H1 (cell line): ENCODE results near the gene HIVEP2. TPM values are rescaled to one million over a fixed set of nuclear protein-coding genes. Genes with fewer than 3 reads are reported as not detected.

Experiments used
- CTCF ChIA-PET: fragments of 300-600 bp; sonication (Branson Sonifier 250); formaldehyde crosslinking; loops from one replicate; lab custom pipeline; 2021; ENCODE audit not compliant: partially characterized antibody; lab: Charles Lee
- POLR2A ChIA-PET: fragments of 300-600 bp; sonication (Branson Sonifier 250); formaldehyde crosslinking; loops from one replicate; lab custom pipeline; 2021; ENCODE audit warnings: inconsistent platforms; ENCODE audit not compliant: partially characterized antibody; lab: Charles Lee
- DNase-seq, 2 experiments: peaks; one replicate each; pipeline versions ENCODE4 v3.0.0 to v3.0.0-alpha.2; 2010 to 2022; ENCODE audit warnings: low spot score in 2 of 2, low read depth in 1 of 2, mixed read lengths in 1 of 2
- FAIRE-seq: peaks from 2 replicates; lab custom pipeline; 2011; peaks lifted over from hg19 to GRCh38; lab: Jason Lieb, UNC
- H2AFZ ChIP-seq: 2 replicates; pipeline ENCODE4 v1.8.1; 2012; ENCODE audit warnings: low read length, inconsistent platforms
- H2AK5ac ChIP-seq: 2 replicates; pipeline ENCODE4 v1.6.1; 2013; ENCODE audit warnings: low read depth, low read length
- H2BK120ac ChIP-seq: replicated peaks from 2 replicates; pipeline ENCODE3; 2013; ENCODE audit warnings: low read depth, low read length, inconsistent platforms
- H2BK12ac ChIP-seq: 2 replicates; pipeline ENCODE4 v1.6.1; 2013; ENCODE audit warnings: low read depth, low read length
- H2BK15ac ChIP-seq: 2 replicates; pipeline ENCODE4 v1.6.1; 2013; ENCODE audit warnings: low read length
- H2BK20ac ChIP-seq: 2 replicates; pipeline ENCODE4 v1.6.1; 2013; ENCODE audit warnings: low read length
- H2BK5ac ChIP-seq: 2 replicates; pipeline ENCODE4 v1.6.1; 2013; ENCODE audit warnings: low read depth, low read length
- H3K14ac ChIP-seq: 2 replicates; pipeline ENCODE4 v1.6.1; 2013; ENCODE audit warnings: inconsistent platforms; ENCODE audit not compliant: insufficient read length
- H3K18ac ChIP-seq: 2 replicates; pipeline ENCODE4 v1.6.1; 2013; ENCODE audit warnings: low read length; ENCODE audit errors: extremely low read depth
- H3K23ac ChIP-seq: 2 replicates; pipeline ENCODE4 v1.6.1; 2013; ENCODE audit warnings: inconsistent platforms; ENCODE audit not compliant: insufficient read length
- H3K23me2 ChIP-seq: 2 replicates; pipeline ENCODE4 v1.6.1; 2013; ENCODE audit warnings: low read depth, low read length
- H3K27ac ChIP-seq: 2 replicates; pipeline ENCODE4 v1.6.1; 2011; ENCODE audit warnings: low read depth, low read length, inconsistent platforms
- H3K27me3 ChIP-seq, 4 experiments: replicated peaks in 1 of 4; 1 replicate in 1 of 4; 2 replicates in 3 of 4; pipeline versions ENCODE4 v1.6.1 to v1.8.1; 2011 to 2013; ENCODE audit warnings: low read length in 3 of 4, mild to moderate bottlenecking in 3 of 4, inconsistent platforms in 2 of 4, mixed read lengths in 2 of 4, moderate library complexity in 1 of 4; ENCODE audit not compliant: control insufficient read depth in 3 of 4, insufficient read depth in 3 of 4; ENCODE audit errors: extremely low read depth in 1 of 4
- H3K36me3 ChIP-seq, 4 experiments: 2 replicates each; pipeline versions ENCODE4 v1.6.1 to v1.8.1; 2011 to 2013; ENCODE audit warnings: mild to moderate bottlenecking in 4 of 4, low read length in 3 of 4, moderate library complexity in 2 of 4, control low read depth in 1 of 4, inconsistent platforms in 1 of 4; ENCODE audit not compliant: insufficient read depth in 4 of 4, control insufficient read depth in 2 of 4
- H3K4ac ChIP-seq: replicated peaks from 2 replicates; pipeline ENCODE3; 2013; ENCODE audit warnings: low read length, low read depth, mixed read lengths, inconsistent platforms; ENCODE audit not compliant: insufficient read length
- H3K4me1 ChIP-seq, 4 experiments: replicated peaks in 1 of 4; 1 replicate in 1 of 4; 2 replicates in 3 of 4; pipeline versions ENCODE4 v1.6.1 to v1.8.1; 2011 to 2013; ENCODE audit warnings: low read length in 3 of 4, inconsistent platforms in 2 of 4, mixed read lengths in 1 of 4; ENCODE audit not compliant: insufficient read depth in 4 of 4, control insufficient read depth in 3 of 4
- H3K4me2 ChIP-seq, 2 experiments: 2 replicates each; pipeline versions ENCODE4 v1.6.1 to v1.8.1; 2011 to 2013; ENCODE audit warnings: low read depth in 2 of 2, low read length in 2 of 2, control low read depth in 1 of 2, inconsistent platforms in 1 of 2, mild to moderate bottlenecking in 1 of 2; ENCODE audit not compliant: insufficient read depth in 1 of 2
- H3K4me3 ChIP-seq, 4 experiments: fragments of 200-600, 300-600 bp in 1 of 4; sonication (generic), shearing (Covaris generic), sonication (Bioruptor Twin) in 1 of 4; 2 replicates each; pipeline versions ENCODE4 v1.5.1 to v1.8.1; 2011 to 2016; ENCODE audit warnings: low read length in 4 of 4, low read depth in 3 of 4, control low read depth in 2 of 4, inconsistent platforms in 2 of 4, mild to moderate bottlenecking in 2 of 4, mixed read lengths in 1 of 4, moderate library complexity in 1 of 4; ENCODE audit not compliant: insufficient read depth in 2 of 4; ENCODE audit errors: extremely low read depth in 1 of 4
- H3K56ac ChIP-seq: replicated peaks from 2 replicates; pipeline ENCODE3; 2013; ENCODE audit warnings: low read depth, mild to moderate bottlenecking, mixed read lengths, low read length, inconsistent platforms; ENCODE audit not compliant: insufficient read length
- H3K79me1 ChIP-seq: 2 replicates; pipeline ENCODE4 v1.6.1; 2013; ENCODE audit warnings: low read depth, low read length, control low read depth
- H3K79me2 ChIP-seq, 2 experiments: 2 replicates each; pipeline versions ENCODE4 v1.6.1 to v1.8.1; 2012 to 2013; ENCODE audit warnings: low read length in 2 of 2, mild to moderate bottlenecking in 2 of 2, inconsistent platforms in 1 of 2; ENCODE audit not compliant: insufficient read depth in 2 of 2, control insufficient read depth in 1 of 2
- H3K9ac ChIP-seq, 4 experiments: replicated peaks in 1 of 4; 1 replicate in 1 of 4; 2 replicates in 3 of 4; pipeline versions ENCODE4 v1.6.1 to v1.8.1; 2011 to 2013; ENCODE audit warnings: low read depth in 3 of 4, low read length in 3 of 4, control low read depth in 2 of 4, mild to moderate bottlenecking in 2 of 4, moderate library complexity in 2 of 4, inconsistent platforms in 1 of 4; ENCODE audit errors: extremely low read depth in 1 of 4
- H3K9me3 ChIP-seq, 2 experiments: 2 replicates each; pipeline versions ENCODE4 v1.6.1 to v1.8.1; 2012 to 2013; ENCODE audit warnings: mild to moderate bottlenecking in 2 of 2, moderate library complexity in 2 of 2, control low read depth in 1 of 2, inconsistent platforms in 1 of 2, low read depth in 1 of 2, low read length in 1 of 2, mixed read lengths in 1 of 2; ENCODE audit not compliant: insufficient read depth in 2 of 2
- H4K20me1 ChIP-seq, 2 experiments: replicated peaks in 1 of 2; 2 replicates each; pipeline versions ENCODE3 to v1.8.1; 2011 to 2013; ENCODE audit warnings: inconsistent platforms in 2 of 2, low read length in 2 of 2, mild to moderate bottlenecking in 1 of 2; ENCODE audit not compliant: insufficient read depth in 2 of 2, control insufficient read depth in 1 of 2
- H4K5ac ChIP-seq: 2 replicates; pipeline ENCODE4 v1.6.1; 2013; ENCODE audit warnings: low read length, low read depth, mixed read lengths, inconsistent platforms; ENCODE audit not compliant: insufficient read length
- H4K8ac ChIP-seq: 2 replicates; pipeline ENCODE4 v1.8.0; 2013; ENCODE audit warnings: mild to moderate bottlenecking, moderate library complexity, low read length, inconsistent platforms; ENCODE audit not compliant: insufficient read depth; ENCODE audit errors: extremely low read depth
- H4K91ac ChIP-seq: replicated peaks from 2 replicates; pipeline ENCODE3; 2013; ENCODE audit warnings: low read length, mixed read lengths, inconsistent platforms; ENCODE audit not compliant: insufficient read length
- BRCA1 ChIP-seq: IDR thresholded peaks from 2 replicates; pipeline ENCODE4 v1.6.1; 2012; ENCODE audit warnings: low read depth, low read length, improper control_type of control experiment
- CBX8 ChIP-seq: fragments of 300-800, 300-1000 bp; sonication (generic); IDR thresholded peaks from 2 replicates; pipeline ENCODE4 v1.7.1; 2016; ENCODE audit warnings: low read depth, low read length, borderline replicate concordance
- CEBPB ChIP-seq: IDR thresholded peaks from 2 replicates; pipeline ENCODE4 v1.6.1; 2012; ENCODE audit warnings: low read depth, low read length
- FOSL1 ChIP-seq: IDR thresholded peaks from 2 replicates; pipeline ENCODE4 v1.6.1; 2011; ENCODE audit warnings: mild to moderate bottlenecking, low read depth, low read length, moderate library complexity; ENCODE audit not compliant: insufficient read depth
- RBBP5 ChIP-seq: IDR thresholded peaks from 2 replicates; pipeline ENCODE4 v1.7.1; 2012; ENCODE audit warnings: low read depth, mild to moderate bottlenecking, inconsistent platforms, low read length, moderate library complexity, borderline replicate concordance
- TBP ChIP-seq: IDR thresholded peaks from 2 replicates; pipeline ENCODE4 v1.6.1; 2011; ENCODE audit warnings: low read depth, low read length, improper control_type of control experiment
- polyA plus RNA-seq, 7 experiments: library from polyadenylated mRNA; depleted of rRNA in 3 of 7; stranded (reverse) in 5 of 7; unstranded in 2 of 7; fragments of >200 nt in 5 of 7; fragments of 200-250 nt in 2 of 7; gene quantifications; 1 replicate in 5 of 7; 2 replicates in 1 of 7; 4 replicates in 1 of 7; pipeline versions ENCODE4 v1.2.1 to v1.2.3, GENCODE V29; 2011 to 2013; ENCODE audit warnings: missing spikeins in 2 of 7, mixed read lengths in 2 of 7
- total RNA-seq: library from RNA; stranded (reverse); fragmentation: NEBNext Ultra II Directional; extraction: Animal tissue kit (Norgen Biotek cat#: 25700); gene quantifications from 2 replicates; pipeline ENCODE4 v1.2.1, GENCODE V29; 2021
- TF ChIP-seq, protein P1 (sequence below), 3 experiments: IDR thresholded peaks; 1 replicate in 2 of 3; 2 replicates in 1 of 3; pipeline versions ENCODE4 v1.5.1 to v1.6.1; 2011; ENCODE audit warnings: low read length in 3 of 3, mild to moderate bottlenecking in 3 of 3, inconsistent platforms in 2 of 3, low read depth in 1 of 3, moderate library complexity in 1 of 3; ENCODE audit not compliant: insufficient read depth in 1 of 3; ENCODE audit errors: control extremely low read depth in 1 of 3

Gene HIVEP2
- total and polyA plus RNA-seq, 2 of the 8 experiments (the other 6 are each of a cell fraction or from before 2014, with no cell fraction given), result 2.2 to 6.1 TPM

DNA sequence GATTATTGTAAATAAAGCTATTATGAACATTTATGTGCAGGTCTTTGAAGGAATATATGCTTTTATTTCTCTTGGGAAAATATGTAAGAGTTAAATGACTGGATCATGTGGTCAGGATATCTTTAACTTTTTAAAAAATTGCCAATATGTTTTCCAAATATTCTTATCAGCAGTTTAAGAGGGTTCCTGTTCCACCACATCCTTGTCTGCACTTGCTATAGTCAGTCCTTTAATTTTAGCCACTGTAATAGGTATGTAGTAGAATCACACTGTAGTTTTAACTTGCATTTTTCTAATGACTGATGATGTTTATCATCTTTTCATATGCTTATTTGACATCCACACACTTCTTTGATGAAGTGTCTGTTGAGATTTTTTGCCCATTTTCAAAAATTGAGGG is 23.6 kb upstream of the HIVEP2 start:
- Histone ChIP-seq H4K91ac (no peak overlapping the region), H2BK12ac (no peak overlapping the region), H3K4ac (no peak overlapping the region), H3K23ac (no peak overlapping the region), H3K4me2 (no peak overlapping the region), H3K27ac (no peak overlapping the region), H4K20me1 (no peaks in the 10 kb centered on the region), H2AFZ (no peak overlapping the region), H2BK20ac (no peak overlapping the region), H3K9ac (no peak overlapping the region), H3K4me3 (no peak overlapping the region), H3K14ac (no peak overlapping the region), H3K79me2 (no peaks in the 10 kb centered on the region), H4K8ac (no peak overlapping the region), H3K23me2 (no peaks in the 10 kb centered on the region; the same call in 1 of the 2 replicates), H3K36me3 (no peaks in the 10 kb centered on the region), H3K9me3 (no peaks in the 10 kb centered on the region), H3K27me3 (no peaks in the 10 kb centered on the region), H2BK15ac (no peak overlapping the region), H2BK120ac (no peak overlapping the region), H4K5ac (no peak overlapping the region), H3K79me1 (no peaks in the 10 kb centered on the region), H2BK5ac (no peak overlapping the region), H3K56ac (no peak overlapping the region), H3K18ac (no peak overlapping the region), H2AK5ac (no peak overlapping the region), H3K4me1 (no peaks in the 10 kb centered on the region)
- FAIRE-seq (no peak), DNase-seq (no peak)
- CTCF ChIA-PET, result interaction anchor here (1.2 kb wide), 1 partner anchor 16 kb away, joined by 3 read pairs; no protein-coding TSS in a partner anchor
- POLR2A ChIA-PET, result no interaction called here
- TF ChIP-seq CEBPB (no peak), TBP (no peak), BRCA1 (no peak), CBX8 (no peak), RBBP5 (no peak), FOSL1 (no peak)
- TF ChIP-seq, protein P1, sequence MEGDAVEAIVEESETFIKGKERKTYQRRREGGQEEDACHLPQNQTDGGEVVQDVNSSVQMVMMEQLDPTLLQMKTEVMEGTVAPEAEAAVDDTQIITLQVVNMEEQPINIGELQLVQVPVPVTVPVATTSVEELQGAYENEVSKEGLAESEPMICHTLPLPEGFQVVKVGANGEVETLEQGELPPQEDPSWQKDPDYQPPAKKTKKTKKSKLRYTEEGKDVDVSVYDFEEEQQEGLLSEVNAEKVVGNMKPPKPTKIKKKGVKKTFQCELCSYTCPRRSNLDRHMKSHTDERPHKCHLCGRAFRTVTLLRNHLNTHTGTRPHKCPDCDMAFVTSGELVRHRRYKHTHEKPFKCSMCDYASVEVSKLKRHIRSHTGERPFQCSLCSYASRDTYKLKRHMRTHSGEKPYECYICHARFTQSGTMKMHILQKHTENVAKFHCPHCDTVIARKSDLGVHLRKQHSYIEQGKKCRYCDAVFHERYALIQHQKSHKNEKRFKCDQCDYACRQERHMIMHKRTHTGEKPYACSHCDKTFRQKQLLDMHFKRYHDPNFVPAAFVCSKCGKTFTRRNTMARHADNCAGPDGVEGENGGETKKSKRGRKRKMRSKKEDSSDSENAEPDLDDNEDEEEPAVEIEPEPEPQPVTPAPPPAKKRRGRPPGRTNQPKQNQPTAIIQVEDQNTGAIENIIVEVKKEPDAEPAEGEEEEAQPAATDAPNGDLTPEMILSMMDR (IDR thresholded peaks at IDR 0.05; ENCODE audit: control extremely low read depth in 1 of 3, insufficient read depth in 1 of 3, low read depth in 1 of 3, low read length in 3 of 3), result no peak
